ENCODE measurements around the gene EME1.

- TF ChIP-seq POLR2A (IDR thresholded peaks at IDR 0.05; ENCODE audit: low read depth, low read length) (no peak), POLR2AphosphoS5 (IDR thresholded peaks at IDR 0.05; ENCODE audit: low read depth, low read length) (no peak)
Measured at GRCh38 chr17:50329716-50330115, 43.3 kb upstream of the EME1 start.
